ENCODE results near the gene NBPF1. TPM values are rescaled to one million over a fixed set of nuclear protein-coding genes. Genes with fewer than 3 reads are reported as not detected.
"Not testable (repeated sequence)": the region's sequence is repeated elsewhere in the genome, so short reads cannot be mapped to it uniquely, and the experiment has no call there.

Gene NBPF1
- polyA plus RNA-seq, 4 donors = 65.5 to 191 (median 81.0) TPM

DNA sequence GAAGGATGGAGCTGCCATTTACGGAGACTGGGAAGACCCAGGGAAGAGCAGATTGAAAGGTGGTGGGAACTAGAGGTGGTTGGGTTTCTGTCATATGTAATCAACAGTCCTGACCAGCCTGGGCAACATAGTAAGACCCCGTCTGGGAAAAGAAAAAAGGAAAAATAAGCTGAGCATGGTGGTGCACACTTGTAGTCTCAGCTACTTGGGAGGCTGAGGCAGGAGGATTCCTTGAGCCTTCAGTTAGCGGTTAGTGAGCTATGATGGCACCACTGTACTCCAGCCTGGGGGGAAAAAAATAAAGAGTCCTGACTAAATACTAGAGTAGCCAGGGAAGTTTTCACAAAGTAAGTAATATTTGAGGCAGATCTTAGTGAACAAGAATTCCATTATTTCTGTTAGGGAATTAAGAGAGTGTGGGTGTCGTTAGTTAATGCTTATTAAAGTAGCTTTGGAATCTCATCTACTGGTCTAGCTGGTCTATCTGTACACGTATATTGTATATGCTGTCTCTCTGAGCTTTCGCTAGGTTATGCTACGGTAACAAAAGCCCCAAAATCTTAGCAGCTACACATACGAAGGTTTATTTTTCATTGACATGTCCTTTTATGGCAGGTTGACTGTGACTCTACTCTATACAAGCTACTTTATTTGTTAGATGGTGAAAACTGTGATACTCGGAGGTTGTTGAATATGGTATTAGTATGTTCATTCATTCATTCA, 4.4 kb downstream of the NBPF1 start:
- DNase-seq (ENCODE audit: low read depth in 4 of 4, low spot score in 2 of 4) = no peak

DNA sequence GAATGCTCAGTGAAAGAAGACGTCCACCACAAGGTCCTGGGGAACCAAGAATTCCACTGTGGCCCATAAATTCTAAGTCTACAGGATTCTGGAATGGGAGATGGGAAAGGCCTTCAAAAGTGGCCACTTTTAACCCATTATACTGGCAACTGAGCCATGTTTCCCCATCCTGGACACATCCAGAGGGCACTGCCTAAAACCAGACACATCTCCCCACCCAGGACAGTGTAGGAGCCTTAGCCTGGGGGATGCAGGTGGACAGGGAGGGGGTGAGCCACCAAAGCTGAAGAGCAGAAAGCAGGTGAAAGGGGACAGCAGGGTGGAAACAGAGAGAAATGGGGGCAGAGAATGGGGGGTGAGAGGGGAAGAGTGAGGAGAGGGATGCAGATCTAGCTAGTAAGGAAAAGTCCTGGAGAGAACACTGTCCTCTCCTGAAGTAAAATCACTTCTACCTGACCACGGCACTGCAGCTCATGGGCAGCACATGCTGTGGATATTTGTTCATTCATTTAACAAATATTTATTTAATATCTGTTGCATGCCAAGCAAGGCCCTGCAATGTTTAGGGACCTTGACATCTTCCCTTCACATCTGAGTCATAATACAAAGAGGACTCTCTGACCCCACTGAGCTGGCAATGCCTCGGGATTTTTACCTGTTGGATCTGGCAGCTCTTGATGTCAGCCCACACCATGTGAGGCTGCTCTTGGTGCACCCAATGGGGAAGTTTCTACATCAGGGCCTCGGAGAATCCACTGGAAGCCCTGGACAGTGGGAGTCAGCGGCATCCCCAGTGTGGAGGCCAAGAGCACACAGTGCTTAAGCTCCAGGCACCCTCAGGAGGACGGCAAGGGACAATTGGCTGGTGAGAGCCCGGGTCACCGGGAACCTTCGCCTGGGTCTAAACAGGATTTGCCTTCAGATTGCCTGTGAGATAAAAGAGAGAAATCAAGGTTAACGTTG, 5.2 kb downstream of the NBPF1 start:
- not testable (repeated sequence) for DNase-seq (ENCODE audit: low read depth in 4 of 4, low spot score in 2 of 4)

DNA sequence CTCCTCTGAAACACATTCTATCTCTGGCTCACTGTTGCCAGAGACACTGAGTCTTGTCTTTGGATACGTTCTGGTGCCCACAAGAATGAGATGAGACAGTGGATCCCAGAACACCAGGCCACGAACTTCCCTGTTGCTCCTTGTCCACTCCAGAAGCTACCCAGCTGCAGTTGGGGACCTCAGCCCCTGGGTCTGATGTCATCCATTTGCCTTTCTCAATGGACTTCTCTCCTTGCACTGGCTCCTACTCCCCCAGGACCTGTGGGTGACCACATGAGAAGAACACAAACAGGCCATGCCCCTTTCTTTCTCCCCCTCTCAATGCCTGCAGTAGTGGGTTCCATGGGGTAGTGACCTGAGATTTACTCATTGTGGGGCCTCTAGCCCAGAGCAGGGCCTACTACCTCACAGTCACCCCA, 5.9 kb downstream of the NBPF1 start:
- DNase-seq (ENCODE audit: low read depth in 4 of 4, low spot score in 2 of 4) = no peak

DNA sequence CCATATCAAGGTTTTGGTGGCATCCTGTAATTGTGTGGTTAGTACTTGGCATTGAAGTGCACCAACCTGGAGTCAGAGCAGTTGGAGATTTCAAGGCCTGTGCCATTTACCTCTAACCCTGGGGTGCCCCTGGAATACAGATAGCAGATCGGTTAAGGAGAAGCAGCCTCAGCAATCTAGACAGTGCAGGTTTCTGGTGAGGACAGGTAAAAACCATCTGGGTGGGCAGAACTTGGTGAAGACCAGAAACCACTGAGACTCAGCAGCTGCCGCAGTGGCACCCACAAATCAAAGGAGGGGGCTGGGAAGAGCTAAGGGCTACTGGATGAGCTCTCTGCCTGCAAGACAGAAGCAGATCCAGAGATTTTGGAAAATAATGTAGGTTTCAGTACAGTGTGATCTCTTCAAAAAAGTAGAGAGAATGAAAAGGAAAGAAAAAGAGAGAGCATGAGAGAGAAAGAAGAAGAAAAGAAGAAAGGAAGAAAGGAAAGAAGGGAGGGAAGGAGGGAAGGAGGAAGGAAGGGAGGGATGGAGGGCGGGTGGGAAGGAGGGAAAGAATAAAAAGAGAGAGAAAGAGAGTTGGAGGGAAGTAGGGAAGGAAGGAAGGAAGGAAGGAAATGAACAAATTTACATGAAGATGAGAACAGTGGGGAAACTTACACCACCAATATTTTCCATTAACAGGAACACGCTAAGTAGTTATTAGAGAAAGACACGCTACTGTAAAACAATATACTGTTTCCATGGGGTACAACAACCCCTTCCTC, 6.5 kb downstream of the NBPF1 start:
- DNase-seq (ENCODE audit: low read depth in 4 of 4, low spot score in 2 of 4) = not testable (repeated sequence)

DNA sequence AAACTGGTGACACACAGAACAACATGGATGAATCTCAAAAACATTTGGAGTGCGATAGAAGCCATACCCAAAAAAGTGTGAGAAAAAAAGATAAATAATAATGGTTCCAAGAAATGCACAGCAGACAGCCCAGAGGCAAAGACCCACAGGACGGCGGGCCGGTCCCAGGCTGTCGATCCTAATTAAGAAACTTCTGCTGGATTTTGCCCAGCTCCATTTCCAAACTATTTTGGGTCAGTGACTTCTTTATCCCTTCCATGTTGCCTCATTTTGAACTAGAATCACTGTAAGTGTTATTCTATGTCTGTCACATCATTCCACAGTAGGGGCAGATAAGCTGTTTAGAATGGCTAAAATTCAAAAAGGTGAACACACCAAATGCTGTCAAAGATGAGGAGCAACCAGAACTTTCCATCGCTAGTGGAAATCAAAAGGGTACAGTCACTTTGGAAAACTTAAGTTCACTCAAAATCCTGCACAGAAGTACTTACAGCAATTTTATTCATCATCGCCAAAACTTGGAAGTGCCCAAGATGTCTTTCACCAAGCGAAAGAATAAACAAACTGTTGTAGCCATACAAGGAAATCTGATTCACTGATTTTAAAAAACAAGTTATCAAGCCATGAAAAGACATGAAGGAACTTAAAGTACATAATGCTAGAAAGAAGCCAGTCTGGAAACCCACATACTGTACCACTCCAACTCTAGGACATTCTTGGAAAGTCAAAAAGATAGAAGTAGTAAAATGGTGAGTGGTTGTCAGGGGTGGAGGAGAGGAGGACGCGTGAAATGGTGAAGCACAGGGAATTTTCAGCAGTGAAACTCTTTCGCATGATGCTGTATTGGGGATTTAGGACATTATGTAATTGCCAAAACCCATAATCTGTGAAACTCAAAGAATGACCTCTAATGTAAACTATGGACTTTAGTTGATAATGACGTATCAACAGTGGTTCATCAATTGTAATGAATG, 7.5 kb downstream of the NBPF1 start:
- DNase-seq (ENCODE audit: low read depth in 4 of 4, low spot score in 2 of 4) = no peak

DNA sequence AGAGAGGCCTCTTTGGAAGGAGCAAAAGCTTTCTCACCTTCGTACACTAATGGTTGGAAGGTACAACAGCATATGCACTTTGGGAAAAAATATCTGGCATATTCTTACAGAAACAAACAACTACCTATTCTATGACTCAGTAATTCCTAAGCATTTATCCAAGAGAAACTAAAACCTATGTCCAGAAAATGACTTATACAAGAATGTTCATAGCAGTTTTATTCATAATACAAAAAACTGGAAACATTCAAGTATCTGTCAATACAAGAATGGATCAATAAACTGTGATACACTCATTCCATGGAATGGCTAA, 8.2 kb downstream of the NBPF1 start:
- DNase-seq (ENCODE audit: low read depth in 4 of 4, low spot score in 2 of 4) = no peak

DNA sequence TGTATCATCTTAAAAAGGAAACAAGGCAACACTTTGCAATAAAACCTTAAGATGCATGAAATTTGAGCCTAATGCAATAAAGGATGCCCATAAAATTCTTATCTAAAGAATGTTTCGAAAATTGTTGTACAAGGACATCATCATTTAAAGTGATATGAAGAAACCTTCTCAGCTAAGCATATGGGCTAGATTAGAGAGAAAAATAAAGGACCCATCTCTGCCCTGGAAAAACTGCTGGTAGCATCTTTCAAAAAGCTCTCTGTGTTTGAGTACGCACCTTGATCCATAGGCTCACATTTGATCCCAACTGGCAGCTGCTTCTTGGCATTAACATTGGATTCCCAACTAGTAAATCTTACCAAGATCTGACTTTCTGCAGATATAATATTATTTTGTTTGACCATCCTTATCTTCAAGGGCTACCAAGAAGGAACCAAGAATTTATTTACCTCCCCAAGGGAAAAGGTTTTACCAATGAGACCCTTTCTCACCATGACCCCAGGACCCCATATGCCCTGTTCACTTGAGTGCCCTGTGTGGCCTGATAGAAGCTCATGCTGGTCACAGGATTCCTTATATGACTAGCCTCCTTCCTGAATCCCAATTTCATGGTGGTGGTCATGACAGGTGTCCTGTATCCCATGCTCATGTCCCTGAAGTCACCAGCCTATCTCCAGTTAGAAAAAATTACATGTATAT, 8.7 kb downstream of the NBPF1 start:
- DNase-seq (ENCODE audit: low read depth in 4 of 4, low spot score in 2 of 4) = not testable (repeated sequence)

DNA sequence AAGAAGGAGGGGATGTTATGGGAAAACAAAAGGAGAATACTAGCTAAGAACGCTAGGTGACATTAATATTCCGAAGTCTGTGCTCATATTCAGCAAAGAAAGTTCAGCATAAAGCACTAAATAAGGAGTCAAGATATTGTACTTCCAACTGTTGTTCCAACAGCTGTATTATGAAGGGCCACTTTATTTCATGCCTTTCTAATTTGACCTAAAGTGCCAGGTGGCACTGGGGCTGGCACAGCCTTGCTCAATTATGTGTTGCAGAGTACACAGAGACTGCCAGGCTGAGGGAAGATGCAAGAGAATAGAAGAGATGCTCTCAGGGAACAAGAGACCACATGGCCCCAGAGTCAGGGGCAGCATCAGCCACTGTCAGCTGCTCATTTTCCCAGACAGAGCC, 9.7 kb downstream of the NBPF1 start:
- DNase-seq (ENCODE audit: low read depth in 4 of 4, low spot score in 2 of 4) = not testable (repeated sequence)

DNA sequence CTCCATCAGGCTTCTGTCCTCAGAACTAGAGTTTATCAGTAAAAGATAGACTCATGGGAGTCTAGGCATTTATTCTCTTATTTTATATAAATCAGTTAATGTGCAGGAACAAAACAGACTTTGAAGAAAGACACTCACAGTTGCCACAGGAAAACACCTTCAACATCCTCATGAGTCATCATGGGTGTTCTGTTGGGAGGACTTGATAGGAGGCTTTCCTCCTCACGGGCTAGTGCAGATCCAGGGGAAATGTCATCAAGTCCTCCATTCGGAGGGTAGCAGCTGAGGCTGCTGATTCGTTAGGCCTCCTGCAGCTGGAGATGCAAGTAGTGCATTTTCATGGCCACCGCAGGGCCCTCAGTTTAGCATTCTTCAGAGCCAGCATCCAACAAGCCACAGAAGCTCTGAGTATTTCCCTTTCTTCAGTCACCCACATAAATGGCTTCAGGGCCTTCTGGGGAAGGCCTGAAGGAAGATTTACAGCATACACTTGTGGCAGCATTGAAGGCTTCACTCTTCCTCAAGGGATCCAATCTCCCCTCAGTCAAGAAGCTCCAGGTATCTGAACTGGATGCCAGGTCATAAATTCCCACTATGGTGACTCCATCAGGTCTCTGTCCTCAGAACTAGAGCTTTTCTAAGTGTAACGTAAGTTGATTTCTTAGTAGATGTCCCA, 10.9 kb downstream of the NBPF1 start:
- DNase-seq (ENCODE audit: low read depth in 4 of 4, low spot score in 2 of 4) = not testable (repeated sequence)

DNA sequence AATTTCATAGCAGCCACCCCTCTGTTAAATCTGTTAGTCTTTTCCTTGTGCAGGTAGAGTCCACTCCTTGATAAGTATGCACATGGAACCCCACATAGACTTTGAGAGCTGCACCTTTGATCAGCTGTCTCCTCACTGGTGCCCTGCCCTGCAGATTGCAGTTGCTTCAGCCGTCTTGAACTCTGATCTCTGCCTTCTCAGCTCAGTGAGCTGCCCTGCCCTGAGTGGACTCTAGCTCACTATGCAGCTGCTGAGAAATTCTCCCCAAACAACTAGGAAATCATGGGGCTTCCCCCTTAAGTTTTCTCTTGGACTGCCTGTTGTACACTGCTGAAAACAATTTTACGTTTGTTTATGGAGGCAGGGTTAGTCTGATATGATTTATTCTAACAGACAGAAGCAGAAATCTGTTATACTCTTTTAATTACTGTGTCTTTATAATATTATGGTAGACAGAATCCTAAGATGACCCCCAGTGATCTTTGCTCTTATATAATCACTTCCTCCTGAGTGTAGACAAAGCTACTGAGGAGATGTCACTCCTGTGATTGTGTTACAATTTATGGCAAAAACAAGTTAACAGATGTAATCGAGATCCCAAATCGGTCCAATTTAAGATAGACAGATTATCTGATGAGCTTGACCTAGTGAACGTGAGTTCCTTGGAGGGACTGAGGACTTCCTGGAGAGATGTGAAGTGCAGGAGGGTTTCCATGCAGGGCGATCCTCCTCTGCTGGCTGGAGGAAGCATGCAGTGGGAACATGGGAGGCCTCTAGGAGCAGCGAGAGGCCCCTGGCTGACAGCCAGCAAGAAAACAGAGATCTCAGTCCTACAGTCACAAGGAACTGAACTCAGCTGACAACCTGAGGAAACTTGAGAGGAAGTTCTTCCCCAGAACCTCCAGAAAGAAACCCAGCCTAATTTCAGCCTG, 12.2 kb downstream of the NBPF1 start:
- DNase-seq (ENCODE audit: low read depth in 4 of 4, low spot score in 2 of 4) = not testable (repeated sequence)

DNA sequence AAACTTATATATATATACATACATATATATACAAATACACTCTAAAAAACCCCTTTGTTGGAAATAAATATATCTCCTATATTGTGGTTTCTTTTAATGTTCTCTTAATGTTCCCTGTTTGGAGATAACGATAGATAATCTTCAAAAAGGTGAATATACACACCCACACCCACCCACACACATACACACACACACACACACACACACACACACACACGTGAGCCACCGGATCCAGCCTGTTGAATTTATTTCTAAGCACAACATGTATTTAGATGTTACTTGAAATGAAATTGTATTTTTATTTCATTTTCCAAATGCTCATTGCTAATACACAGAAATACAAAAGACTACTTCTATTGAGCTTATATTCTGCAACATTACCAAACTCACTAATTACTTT, 14.0 kb downstream of the NBPF1 start:
- not testable (repeated sequence) for DNase-seq (ENCODE audit: low read depth in 4 of 4, low spot score in 2 of 4)

DNA sequence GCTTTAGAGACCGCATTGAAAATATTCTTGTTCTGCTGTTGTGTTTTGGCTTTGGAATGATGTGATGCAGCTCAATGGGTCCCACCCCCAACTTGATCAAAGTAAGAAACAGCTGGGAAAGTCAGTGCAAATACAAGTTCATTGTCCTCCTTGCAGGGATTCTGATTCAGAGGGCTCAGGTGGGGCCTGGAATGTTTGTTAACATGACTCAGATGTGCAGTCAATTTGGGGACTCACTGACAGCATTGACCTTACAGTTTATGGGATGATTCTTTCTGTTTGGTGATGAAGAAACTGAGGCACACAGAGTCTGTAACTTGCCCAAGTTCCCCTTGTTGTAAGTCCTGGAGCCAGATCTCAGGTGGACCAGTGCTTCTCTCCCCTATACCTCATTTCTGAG, 18.1 kb downstream of the NBPF1 start:
- not testable (repeated sequence) for DNase-seq (ENCODE audit: low read depth in 4 of 4, low spot score in 2 of 4)

DNA sequence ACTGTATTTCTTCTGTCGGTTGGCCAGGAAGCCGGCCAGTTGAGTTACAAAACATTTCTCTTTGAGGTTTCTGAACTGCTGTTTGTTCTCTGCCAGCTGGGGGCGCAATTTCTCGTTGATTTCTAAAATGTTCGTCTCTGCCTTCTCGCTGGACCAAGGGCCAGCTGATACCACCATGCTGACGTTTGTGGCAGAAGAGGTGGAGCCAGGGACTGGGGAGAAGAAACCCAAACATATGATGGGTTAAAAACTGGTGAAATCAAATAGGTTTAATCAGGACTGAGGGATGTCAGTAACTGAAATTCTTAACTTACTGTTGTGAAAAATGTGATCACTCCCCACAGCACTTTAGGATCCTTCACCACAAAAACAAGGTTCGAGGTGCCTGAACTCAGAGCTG, 21.5 kb downstream of the NBPF1 start:
- not testable (repeated sequence) for DNase-seq (ENCODE audit: low read depth in 4 of 4, low spot score in 2 of 4)

DNA sequence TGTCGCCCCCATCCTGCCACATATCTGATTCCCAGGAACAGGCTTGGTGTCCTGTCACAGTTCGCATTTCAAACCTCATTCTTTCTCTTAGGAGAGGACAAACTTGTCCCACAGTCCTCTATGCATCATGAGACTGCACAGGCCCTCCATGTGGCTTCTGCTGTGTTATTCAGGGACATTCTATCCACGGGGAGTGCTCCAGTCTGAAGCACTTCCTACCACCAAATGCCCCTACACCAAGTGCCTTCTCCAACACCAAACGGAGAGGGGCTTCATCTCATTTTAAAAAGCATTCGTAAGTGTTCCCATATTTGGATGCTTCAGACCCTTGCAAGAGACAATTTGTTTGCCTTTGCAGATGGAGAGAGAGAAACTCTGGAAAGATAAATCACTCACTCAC, 25.3 kb downstream of the NBPF1 start:
- DNase-seq (ENCODE audit: low read depth in 4 of 4, low spot score in 2 of 4) = not testable (repeated sequence)

DNA sequence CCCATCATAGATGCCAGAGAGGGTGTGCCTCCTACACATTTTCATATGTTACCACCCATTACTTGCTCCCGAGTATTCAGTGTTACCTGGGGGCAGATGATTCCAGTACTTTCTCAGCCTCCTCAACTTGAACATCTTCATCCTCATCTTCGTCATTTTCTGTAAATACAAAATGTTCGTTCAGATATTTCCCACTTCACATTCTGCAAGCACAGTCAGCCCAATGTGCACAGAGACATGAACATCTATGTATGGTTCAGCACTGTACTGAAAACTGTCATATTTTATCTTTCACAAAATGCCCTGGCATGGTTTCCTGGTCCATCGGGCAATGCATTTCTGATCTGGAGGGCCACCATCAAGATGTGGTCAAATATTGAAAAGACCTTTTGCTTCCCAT, 25.7 kb downstream of the NBPF1 start:
- DNase-seq (ENCODE audit: low read depth in 4 of 4, low spot score in 2 of 4) = not testable (repeated sequence)

DNA sequence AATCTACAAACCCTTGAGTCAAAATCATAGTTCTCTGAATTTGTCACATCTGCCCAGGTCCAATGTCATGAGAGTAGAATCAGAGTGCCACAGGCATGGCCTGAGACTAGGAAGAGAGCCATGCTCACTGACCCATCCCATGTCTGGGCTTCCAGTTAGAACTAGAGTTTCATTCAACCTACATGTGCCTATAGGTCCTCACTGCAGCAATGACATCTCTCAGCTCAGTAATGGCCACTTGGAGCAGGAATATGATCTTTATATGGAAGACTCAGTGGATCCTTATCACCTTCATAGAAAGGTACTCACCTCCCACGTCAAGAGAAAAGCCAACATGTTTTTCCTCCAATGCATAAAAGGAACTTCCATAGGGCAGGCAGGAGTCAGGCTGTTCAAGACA, 48.0 kb downstream of the NBPF1 start:
- not testable (repeated sequence) for DNase-seq (ENCODE audit: low read depth in 4 of 4, low spot score in 2 of 4)

DNA sequence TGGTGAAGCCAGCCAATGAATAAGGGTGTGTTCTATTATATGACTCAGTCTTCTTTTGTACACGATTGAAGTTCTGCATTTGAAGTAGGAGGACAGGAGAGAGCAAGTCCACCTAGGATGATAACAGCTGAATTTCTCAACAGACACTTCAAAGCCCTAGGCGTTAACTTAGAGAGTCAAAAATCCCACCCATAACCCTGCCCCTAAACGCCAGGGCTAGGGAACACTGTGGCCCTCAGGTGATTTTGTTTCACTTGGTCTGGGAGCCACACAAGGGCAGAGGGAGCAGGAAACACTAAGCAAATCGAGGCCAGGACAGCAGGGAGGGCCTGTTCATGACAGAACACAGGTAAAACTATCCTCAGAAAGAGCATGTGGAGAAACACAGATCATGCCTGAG, 52.3 kb downstream of the NBPF1 start:
- not testable (repeated sequence) for DNase-seq (ENCODE audit: low read depth in 4 of 4, low spot score in 2 of 4)

DNA sequence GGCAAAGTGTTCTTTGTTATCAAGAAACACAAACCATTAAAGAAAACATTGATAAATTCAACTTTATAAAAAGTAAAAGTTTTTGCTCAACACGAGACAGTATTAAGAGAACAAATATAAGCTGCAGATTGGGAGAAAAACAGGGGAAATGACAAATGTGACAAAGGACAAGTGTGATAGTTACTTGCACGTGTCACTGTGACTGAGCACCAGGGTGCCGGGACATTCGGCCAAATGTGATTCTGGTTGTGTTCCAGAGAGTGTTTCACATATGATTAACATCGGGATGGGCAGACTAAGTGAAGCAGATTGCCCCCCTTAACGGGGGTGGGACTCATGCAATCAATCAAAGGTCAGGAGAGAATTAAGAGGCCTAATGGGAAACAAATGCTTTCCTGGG, 52.9 kb downstream of the NBPF1 start:
- DNase-seq (ENCODE audit: low read depth in 4 of 4, low spot score in 2 of 4) = not testable (repeated sequence)

All from left renal cortex interstitium (tissue), 4 donors.